Adipose tissue (tissue), 3 donors: ENCODE measurements around the gene MYO1H. TPM values are rescaled to one million over a fixed set of nuclear protein-coding genes. Genes with fewer than 3 reads are reported as not detected.

ENCODE experiments used
- H3K27ac ChIP-seq: one replicate; pipeline ENCODE4 v1.5.1; 2013; ENCODE audit warnings: low read depth, low read length
- WGBS, 3 donors: extraction: QIAGEN DNeasy Blood & Tissue Kit; methylation state at CpG; one replicate each; pipeline ENCODE4 v1.1.7; 2013; 5-methylcytosine and 5-hydroxymethylcytosine counted together
- polyA plus RNA-seq, 3 donors: library from polyadenylated mRNA; stranded (reverse); fragments of 200-250 nt; gene quantifications; one replicate each; pipeline ENCODE4 v1.2.3, GENCODE V29; 2013
- donor health status: healthy with polysubstance abuse.
- donor health status: Bipolar disorder and iron deficiency.
- donor health status: healthy.

Gene MYO1H
- polyA plus RNA-seq, 3 donors = 0.40 TPM; not detected in 2

DNA sequence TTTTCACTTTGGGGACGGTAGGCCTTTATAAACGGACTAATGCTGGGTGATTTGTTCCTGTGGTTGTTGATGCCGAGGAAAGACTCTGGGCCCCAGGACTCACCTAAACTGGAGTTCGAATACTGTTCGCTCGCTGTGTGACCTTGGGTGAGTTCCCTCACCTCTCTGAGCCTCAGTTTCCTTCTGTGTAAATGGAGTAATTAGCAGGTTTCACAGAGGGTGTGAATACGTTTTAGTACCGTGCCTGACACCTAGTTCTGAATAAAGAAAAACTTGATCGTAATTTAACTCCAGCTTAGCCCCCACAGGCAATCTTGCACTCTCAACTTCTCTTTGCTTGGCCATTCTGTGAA is 130.2 kb downstream of the MYO1H start:
- H3K27ac ChIP-seq = no peak overlapping the region
- 1 to 5% (median 2%) methylated on average over 9 of the region's 9 CpGs for WGBS, 3 donors

DNA sequence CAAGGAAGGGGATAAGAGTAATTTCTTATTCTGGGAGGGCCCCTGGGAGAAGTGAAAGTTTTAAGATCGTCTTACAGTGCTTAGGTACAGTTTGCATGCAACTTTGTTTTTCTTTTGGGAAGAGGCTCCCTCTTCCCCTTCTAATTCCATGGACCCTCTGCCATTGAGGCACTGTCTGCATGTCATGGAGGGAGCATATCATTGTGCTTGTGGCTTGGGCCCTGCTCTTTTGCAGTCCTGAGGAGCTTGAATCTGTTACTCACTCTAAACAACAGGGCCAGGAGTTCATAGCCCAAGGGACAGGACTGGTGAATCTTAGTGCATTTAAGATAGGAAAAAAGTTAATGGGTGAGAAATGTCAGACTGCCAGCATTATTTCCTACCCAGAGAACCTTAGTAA is 132.1 kb downstream of the MYO1H start:
- H3K27ac ChIP-seq = no peak overlapping the region
- 44 to 96% (median 65%) methylated on average over 1 of the region's 1 CpG for whole genome bisulfite sequencing, 3 donors

DNA sequence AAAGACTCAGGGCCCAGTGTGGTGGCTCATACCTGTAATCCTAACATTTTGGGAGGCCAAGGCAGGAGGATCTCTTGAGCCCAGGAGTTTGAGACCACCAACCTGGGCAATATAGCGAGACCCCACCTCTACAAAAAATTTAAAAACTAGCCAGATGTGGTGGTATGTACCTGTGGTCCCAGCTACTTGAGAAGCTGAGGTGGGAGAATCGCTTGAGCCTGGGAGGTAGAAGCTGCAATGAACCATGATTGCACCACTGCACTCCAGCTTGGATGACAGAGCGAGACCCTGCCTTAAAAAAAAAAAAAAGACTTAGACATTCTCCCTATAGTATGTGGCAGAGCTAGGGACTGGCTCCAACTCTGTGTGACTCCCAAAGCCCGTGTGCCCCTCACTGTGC is 132.7 kb downstream of the MYO1H start:
- H3K27ac ChIP-seq = no peak overlapping the region
- WGBS, 3 donors = 95 to 98% (median 96%) methylated on average over 4 of the region's 4 CpGs

DNA sequence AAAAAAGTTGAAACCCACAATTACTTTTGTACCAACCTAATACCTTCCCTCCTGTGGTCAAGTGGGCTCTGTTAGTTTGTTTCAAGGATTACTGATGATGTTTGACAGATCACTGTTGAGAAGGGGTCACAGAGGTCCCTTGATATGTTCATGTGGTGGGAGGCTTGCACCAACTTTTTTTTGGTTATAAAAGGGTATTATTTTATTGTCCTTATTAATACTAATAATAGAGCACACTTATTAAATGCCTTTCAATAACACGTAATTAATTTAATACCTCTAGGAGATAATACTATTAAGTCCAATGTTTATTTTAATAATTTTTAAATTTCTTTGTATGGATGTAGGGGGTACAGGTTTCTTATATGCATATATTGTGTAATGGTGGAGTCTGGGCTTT is 134.2 kb downstream of the MYO1H start:
- no peak overlapping the region for H3K27ac ChIP-seq
- 80 to 92% (median 92%) methylated on average over 1 of the region's 1 CpG for WGBS, 3 donors

DNA sequence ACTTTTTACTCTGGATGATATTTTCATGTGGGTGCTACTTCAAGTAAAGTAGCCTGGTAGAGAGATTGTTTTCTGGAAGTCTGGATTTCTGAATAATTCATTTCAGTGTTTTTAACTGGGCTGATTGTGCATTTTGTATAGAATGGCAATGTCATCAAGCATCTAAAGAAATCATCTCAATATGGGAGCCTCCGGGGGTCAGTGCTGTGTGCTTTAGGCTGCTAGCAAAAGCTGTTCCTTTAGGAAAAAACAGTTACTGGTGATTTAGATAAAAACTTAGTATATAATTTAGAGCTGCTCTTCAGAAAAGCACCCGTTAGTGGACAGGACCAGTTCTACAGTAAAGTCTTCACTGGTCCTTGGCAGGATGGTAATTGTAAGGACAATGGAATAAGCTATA is 134.8 kb downstream of the MYO1H start:
- no peak overlapping the region for H3K27ac ChIP-seq
- WGBS, 3 donors = 88 to 99% (median 92%) methylated on average over 2 of the region's 2 CpGs

DNA sequence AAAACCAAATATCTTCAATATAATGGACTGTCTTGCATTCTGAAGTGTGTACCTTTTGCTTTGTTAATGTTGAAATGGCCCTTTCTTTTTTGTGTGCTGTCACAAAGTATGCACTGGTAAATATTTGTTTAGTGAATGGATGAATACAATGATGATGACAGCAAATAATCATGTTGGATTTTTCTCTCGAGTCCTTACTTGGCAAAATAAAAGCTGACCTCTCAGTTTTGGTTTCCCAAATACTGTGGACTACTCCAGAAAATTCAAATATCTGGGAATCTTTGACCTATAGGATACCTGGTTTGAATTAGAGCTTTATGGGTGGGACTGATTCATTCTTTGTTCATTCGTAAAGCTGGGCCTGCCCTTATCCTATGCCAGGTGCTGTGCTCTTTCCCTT is 135.2 kb downstream of the MYO1H start:
- whole genome bisulfite sequencing, 3 donors = 53 to 85% (median 79%) methylated on average over 2 of the region's 2 CpGs
- no peak overlapping the region for H3K27ac ChIP-seq

DNA sequence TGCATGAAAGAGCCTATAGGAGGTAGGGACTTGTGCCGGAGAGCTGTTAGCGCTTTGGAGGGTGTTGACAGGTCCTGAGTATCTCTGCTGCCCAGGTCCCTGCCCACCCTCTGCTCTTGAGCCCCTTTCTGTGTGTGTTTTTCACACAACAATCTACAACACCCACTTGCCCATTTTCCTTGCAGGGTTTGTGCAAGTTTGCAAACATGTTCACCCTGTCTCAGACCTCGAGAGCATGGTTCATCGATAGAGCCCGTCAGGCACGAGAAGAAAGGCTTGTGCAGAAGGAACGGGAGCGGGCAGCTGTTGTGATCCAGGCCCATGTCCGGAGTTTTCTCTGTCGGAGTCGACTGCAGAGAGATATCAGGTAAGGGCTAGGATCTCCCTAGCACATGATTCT is 135.6 kb downstream of the MYO1H start:
- H3K27ac ChIP-seq = no peak overlapping the region
- WGBS, 3 donors = 92 to 97% (median 95%) methylated on average over 11 of the region's 11 CpGs

DNA sequence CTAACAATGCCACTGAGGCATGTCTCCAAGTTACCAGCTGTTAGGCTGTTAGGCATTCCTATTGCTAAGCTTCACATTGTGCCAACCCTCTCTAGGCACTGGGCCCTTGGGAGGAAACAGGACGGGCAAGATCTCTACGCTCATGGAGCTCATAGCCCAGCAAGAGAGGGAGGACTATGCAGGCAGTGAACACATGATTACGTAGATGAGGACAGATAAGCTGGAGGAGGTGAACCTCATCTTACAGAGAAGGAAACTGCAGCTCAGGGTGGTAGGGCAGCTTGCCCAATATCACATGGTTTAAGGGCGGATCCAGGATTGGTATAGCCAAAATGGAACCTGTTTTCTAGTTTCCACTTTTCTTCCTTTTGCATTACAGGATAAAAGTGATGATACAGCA is 137.5 kb downstream of the MYO1H start:
- no peak overlapping the region for H3K27ac ChIP-seq
- WGBS, 3 donors = 86 to 93% (median 91%) methylated on average over 4 of the region's 4 CpGs

DNA sequence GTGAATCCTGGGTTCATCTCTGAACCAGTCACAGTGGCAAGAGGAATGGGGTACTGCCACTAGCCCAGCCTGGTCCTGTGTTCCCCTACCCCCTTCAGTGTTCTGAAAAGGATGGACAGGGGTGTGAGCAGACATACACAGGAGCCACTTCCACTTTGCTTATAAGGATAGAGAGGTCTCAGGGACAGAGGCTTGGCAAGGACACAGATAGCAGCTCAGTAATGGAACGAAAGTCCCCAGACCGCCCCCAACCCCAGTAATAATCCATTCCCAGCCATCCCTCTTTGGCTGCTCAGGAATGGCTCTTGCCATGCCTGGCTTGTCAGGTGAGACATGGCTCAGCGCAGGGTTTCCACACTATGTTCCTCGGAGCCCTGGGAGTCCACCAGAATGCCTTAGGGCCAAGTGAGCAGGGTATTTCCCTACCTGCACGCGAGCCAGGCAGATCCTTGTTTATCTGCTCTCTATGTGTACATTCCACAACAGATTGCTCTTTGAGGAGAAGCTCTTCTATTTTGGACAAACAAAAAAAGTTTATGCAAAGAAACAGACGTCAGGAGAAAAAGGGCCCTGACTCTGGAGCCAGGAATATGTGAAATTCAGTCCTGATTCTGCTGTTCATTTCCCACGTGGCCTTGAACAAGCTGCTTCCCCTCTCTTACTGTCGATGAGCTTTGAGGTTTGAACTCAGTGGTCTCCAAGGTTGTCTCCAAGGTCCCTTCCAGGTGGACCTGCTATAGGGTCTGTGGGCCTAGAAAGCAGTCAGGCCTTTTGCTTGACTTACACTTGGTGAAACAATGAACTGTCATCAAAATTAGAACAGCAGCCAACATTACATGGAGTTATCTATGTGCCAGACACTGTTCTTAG is 139.7 kb downstream of the MYO1H start:
- 94 to 96% (median 95%) methylated on average over 9 of the region's 9 CpGs for WGBS, 3 donors

DNA sequence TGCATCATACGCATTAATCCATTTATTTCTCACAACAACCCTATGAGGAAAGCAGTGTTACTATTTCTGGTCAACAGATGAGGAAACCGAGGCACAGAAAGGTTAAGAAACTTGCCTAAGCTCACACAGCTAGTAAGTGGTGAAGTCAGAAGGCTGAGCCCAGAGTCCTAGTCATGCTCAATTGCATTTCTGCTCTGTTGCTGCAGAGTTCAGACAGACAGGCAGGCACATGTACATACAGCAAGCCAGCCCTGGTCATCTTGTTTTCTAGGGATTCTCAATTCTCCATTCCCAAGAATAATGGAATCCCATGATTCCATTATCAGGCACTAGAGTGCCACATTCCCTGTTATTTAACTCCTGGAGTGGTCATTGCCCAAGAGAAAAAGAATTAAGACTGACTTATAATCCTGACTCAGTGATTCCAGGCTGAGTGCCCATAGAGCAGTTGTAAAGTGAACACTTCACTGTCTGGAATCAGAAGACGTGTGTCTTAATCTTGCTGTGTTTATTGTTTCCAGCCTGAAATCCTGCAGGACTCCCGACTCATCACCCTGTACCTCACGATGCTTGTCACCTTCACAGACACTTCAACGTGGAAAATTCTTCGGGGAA is 140.5 kb downstream of the MYO1H start:
- WGBS, 3 donors = 84 to 90% (median 89%) methylated on average over 7 of the region's 7 CpGs
- H3K27ac ChIP-seq = no peak overlapping the region

More for the DNA sequence above, 139.7 kb downstream of the MYO1H start:
- H3K27ac ChIP-seq = no peak overlapping the region

DNA sequence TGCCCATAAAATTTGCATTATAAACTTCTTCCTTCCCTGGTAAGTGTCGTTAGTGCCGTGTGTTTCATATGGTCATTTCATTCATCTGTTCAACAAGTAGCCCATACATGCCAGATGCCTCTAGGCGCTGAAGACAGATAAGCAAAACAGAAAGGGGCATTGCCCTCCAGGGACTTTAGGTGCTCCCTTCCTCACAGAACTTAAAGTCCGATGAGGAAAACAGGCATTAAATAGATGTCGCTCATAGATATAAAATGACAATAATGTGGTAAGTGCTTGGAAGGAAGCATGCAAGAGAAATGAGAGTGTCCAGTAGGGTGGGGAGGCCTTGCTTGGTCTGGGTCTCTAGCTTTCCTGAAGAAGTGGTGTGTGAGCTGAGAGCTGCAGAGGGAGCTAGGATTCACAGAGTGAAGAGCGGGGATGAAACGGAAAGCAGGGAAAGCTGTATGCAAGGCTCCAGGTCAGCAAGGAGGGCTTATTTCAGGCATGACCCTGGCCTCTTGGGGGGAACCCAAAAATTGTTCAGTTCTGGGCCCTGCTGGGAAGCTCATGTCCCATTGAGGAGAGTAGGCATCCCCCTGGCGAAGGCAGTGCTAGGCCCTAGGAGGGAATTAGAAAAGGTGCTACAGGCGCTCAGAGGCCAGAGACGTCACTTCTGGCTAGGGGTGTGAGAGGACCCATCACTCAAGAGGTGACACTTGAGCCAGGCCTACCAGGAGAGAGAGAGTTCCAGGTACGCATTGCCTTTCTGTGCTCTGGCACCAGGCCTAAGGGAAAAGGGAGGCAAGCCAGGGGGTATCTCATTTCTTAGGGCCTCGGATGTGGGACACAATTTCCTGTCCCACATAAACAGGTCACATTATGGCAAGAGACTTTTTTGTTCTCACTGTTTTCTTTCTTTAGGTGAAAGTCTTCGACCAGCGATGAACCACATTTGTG is 141.6 kb downstream of the MYO1H start:
- no peak overlapping the region for H3K27ac ChIP-seq
- WGBS, 3 donors = 92 to 95% (median 94%) methylated on average over 14 of the region's 14 CpGs

DNA sequence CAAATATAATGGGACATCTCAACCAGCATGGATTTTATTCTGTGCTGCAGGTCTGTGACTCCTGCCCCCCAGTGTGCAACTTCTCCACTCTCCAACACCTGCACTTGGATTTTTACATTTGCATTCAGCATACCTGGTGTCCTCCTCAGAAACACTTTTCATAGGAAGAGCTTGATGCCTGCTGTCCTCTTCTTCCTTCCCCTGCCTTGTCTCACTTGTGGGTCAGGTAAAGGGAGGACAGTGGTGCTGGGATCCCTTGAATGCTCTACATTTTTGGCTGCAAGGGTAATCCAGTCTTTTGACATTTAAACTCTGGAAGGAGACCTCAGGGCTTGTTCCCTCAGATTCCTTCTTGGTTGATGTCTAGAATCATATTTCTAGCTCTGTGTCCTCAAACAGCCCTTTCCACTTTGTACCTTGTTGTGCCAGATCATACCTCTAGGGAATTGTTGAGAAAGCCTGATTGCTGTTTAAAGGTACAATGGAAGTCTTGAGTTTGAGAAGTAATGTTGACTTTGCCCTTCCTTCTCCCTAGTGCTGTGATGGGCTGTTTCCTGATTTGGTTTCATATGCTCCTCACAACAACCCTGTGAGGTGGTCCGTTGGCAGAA is 142.4 kb downstream of the MYO1H start:
- 78 to 89% (median 89%) methylated on average over 1 of the region's 1 CpG for WGBS, 3 donors
- no peak overlapping the region for H3K27ac ChIP-seq

DNA sequence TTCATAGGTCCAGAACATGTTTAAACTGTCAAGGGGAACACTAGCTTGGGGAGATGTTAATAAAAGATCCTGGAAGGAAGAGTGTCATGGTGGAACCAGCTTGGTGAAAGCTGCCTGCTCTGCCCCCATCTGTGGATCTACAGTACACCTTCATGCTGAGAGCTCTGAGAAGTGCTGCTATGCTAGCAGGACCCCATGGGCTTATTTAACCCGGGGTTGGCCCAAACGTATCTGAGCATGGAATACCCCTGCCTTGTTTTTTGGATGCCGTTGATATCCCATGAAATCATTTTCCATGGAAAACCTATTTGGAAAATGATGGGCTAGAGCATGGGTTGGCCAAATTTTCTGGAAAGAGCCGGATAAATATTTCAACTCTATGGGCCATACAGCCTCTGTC is 144.0 kb downstream of the MYO1H start:
- 90 to 95% (median 93%) methylated on average over 4 of the region's 4 CpGs for WGBS, 3 donors

DNA sequence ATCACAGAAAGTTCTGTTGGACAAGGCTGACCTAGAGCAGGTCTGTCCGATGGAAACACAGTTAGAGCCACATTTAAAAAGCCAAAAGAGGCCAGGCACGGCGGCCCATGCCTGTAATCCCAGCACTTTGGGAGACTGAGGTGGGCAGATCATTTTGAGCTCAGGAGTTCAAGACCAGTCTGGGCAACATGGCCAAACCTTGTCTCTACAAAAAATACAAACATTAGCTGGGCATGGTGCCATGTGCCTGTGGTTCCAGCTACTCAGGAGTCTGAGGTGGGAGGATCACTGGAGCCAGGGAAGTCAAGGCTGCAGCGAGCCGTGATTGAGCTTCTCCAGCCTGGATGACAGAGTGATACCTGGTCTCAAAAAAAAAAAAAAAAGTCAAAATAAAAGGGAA is 144.7 kb downstream of the MYO1H start:
- WGBS, 3 donors = 80 to 95% (median 92%) methylated on average over 5 of the region's 5 CpGs
- H3K27ac ChIP-seq = no peak overlapping the region

More for the DNA sequence above, 144.0 kb downstream of the MYO1H start:
- no peak overlapping the region for H3K27ac ChIP-seq

DNA sequence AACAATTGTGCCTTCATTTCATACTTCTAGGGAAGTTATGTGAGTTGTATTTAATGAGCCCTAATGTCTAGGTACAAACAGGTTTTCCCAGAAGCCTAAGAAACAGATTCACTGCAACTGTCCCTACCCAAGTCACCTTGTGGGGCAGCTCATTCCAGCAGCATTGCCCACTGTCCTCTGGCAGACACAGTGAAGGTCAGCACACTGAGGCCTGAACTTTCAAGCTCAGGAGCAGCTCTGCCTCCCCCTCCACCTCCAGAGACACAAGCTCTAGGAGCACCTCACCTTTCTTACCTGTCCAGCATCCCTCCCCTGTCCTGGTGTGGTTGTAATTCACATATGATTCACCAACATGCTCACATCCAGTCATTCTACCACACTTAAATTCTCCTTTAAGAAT is 145.4 kb downstream of the MYO1H start:
- H3K27ac ChIP-seq = no peak overlapping the region

DNA sequence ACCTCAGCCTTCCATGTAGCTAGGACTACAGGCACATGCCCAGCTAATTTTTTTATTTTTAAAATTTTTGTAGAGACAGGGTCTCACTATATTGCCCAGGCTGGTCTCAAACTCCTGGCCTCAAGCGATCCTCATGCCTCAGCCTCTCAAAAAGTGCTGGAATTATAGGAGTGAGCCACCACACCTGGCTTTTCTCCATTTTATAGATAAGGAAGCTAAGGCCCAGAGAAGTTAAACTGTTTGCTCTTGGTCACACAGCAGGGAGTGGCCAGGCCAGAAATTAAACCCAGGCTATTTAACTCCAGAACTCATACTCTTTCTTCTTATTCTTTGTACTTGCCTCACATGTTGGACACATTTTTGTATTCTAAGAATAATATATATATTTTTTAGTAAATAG is 146.2 kb downstream of the MYO1H start:
- WGBS, 3 donors = 95 to 97% (median 96%) methylated on average over 1 of the region's 1 CpG
- no peak overlapping the region for H3K27ac ChIP-seq

DNA sequence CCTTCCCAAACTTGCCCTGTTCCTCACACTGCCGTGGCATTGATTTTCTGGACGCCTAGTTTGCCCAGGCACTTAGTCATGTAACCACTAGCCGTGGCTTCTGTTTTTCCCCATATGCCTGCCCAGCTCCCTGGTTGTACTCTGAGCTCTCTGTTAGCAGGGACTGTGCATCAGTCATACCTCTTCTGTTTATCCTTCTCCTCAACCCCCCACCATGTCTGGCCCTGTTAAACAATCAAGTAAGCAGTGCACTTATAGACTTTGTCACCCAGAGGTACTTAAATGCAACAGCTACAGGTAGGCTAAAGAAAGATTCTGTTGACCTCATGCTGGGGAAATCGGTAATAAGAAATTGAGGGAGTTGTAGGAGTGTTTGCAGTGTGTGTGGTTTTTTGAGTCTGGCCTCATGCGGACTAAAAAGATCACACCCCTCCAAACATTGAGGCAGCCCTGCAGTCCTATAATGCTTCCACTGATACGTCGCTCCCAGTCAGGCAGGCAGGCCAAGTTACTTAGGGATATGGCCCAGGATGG is 146.7 kb downstream of the MYO1H start:
- WGBS, 3 donors = 95 to 97% (median 97%) methylated on average over 7 of the region's 7 CpGs
- no peak overlapping the region for H3K27ac ChIP-seq

DNA sequence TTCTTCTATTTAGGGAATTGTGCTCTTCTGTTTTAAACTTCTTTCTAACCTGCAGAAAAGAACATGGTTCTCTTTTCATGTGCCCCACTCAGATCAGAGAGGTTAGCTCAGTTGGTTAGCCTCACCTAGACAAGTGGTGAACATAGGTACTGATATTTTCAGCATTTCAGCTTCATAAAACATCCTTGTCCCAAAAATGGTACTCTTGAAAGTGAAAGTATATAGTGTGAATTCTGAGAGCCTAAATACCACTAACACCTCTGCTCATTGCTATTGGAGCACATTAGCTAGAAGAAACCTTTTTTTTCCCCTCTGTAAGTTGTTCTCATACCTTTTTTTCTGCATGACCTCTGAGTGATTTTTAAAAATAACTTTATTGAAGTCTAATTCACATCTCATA is 147.3 kb downstream of the MYO1H start:
- H3K27ac ChIP-seq = no peak overlapping the region

DNA sequence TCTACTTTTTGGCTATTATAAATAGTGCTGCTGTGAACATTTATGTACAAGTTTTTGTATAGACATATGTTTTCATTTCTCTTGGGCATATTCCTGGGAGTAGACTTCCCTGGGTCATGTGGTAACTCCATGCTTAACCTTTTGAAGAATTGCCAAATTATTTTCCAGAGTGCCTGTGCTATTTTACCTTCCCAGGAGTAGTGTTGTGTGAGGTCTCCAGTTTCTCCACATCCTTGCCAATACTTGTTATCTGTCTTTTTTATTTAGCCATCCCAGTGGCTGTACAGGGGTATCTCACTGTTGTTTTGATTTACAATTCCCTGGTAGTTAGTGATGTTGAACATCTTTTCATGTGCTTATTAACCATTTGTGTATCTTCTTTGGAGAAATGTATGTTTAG is 148.6 kb downstream of the MYO1H start:
- no peak overlapping the region for H3K27ac ChIP-seq
